AG04449 (cell line): ENCODE data around the gene NAGPA.

ENCODE experiments used
- CTCF ChIA-PET: fragments of 350-600 bp; formaldehyde crosslinking; extraction: SDS; loops from one replicate; lab custom pipeline; 2021; ENCODE audit warnings: antibody characterized with exemption; lab: Yijun Ruan, JAX
- POLR2A ChIA-PET: fragments of 400-600, 350-600 bp; formaldehyde crosslinking; extraction: SDS; loops from one replicate; lab custom pipeline; 2020; ENCODE audit warnings: antibody characterized with exemption, inconsistent platforms; lab: Yijun Ruan, JAX
- DNase-seq: peaks from one replicate; pipeline ENCODE4 v3.0.0-alpha.2; 2010; ENCODE audit warnings: low read depth, low spot score
- H3K4me3 ChIP-seq: 2 replicates; pipeline ENCODE4 v1.5.1; 2011; ENCODE audit warnings: low read depth, mild to moderate bottlenecking, control low read depth, low read length
- TF ChIP-seq, protein P1 (sequence below): IDR thresholded peaks from one replicate; pipeline ENCODE4 v1.5.1; 2011; ENCODE audit warnings: mild to moderate bottlenecking, moderate library complexity, low read length, control low read depth, inconsistent platforms; ENCODE audit not compliant: insufficient read depth; ENCODE audit errors: missing control alignments

The NAGPA gene

GRCh38 chr16:5011637-5012036 lies 22.1 kb downstream of the NAGPA start:
- no peak overlapping the region for H3K4me3 ChIP-seq
- ChIA-PET POLR2A (no interaction called here), CTCF (no interaction called here)
- DNase-seq: no peak
- TF ChIP-seq, protein P1, sequence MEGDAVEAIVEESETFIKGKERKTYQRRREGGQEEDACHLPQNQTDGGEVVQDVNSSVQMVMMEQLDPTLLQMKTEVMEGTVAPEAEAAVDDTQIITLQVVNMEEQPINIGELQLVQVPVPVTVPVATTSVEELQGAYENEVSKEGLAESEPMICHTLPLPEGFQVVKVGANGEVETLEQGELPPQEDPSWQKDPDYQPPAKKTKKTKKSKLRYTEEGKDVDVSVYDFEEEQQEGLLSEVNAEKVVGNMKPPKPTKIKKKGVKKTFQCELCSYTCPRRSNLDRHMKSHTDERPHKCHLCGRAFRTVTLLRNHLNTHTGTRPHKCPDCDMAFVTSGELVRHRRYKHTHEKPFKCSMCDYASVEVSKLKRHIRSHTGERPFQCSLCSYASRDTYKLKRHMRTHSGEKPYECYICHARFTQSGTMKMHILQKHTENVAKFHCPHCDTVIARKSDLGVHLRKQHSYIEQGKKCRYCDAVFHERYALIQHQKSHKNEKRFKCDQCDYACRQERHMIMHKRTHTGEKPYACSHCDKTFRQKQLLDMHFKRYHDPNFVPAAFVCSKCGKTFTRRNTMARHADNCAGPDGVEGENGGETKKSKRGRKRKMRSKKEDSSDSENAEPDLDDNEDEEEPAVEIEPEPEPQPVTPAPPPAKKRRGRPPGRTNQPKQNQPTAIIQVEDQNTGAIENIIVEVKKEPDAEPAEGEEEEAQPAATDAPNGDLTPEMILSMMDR: no peak

- ChIA-PET POLR2A (no interaction called here), CTCF (no interaction called here)
- TF ChIP-seq, protein P1: no peak
- no peak overlapping the region for H3K4me3 ChIP-seq
- no peak for DNase-seq
Observed at GRCh38 chr16:5010576-5011329, 23.0 kb downstream of the NAGPA start.

DNA sequence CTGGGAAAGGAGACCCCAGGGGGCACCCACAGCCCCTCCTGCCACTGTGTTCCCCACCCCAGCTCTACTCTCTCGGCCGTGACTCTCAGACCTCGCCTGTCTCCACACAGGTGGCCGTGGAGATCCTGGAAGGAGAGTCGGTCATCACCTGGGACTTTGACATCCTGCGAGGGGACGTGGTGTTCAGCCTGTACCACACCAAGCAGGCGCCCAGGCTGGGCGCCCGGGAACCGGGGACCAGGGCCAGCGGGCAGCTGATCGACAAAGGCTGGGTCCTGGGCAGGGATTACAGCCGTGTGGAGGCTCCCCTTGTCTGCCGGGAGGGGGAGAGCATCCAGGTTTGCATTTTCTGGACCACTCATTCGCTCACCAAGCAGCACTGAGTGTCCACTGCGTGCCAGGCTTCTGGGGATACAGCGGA lies 25.4 kb downstream of the NAGPA start:
- TF ChIP-seq, protein P1: no peak
- ChIA-PET CTCF (no interaction called here), POLR2A (no interaction called here)
- H3K4me3 ChIP-seq: no peak overlapping the region
- no peak for DNase-seq

GRCh38 chr16:5007256-5007655 lies 26.5 kb downstream of the NAGPA start:
- POLR2A ChIA-PET: no interaction called here
- DNase-seq: no peak
- H3K4me3 ChIP-seq: no peak overlapping the region
- CTCF ChIA-PET: no interaction called here
- TF ChIP-seq, protein P1: no peak

DNA sequence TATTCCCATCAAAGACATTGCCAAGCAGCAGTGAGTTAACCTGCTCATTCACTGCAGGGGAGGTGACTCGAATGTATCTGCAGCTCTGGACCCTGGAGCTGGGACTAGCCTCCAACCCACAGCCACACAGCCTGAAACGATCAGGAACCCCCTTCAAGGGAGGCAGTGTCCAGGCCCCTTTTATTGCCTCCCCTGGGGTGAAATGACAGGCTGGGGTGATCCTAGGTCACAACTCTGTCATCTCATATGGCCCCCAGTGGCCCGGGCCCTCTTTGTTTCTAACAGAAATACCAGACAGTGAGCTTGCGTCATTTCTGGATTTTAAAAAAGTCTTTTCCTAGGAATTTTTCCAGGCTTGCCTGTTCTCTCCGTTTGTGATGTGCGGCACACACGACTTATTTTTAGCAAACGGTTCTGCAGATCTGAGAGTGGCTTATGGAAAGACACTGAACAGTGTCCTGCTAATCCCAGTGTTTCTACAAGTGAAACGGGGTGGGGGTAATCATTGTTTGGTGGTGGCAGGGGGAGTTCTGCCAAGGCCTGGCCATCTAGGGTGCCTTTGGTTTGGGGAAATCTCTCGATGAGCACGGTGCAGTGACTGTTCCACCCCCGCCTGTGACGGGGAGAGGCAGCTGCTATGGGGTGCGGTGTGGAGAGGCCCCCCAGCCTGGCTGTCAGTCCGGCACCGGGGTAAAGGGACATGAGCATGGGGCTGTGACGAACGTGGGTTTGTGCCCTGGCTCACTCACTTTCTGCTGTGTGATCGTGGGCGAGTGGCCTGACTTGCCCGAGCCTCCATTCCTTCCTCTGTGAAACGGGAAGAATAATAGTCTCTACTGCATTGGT lies 27.2 kb downstream of the NAGPA start:
- TF ChIP-seq, protein P1: no peak
- no peak overlapping the region for H3K4me3 ChIP-seq
- DNase-seq: no peak
- POLR2A ChIA-PET: no interaction called here
- CTCF ChIA-PET: no interaction called here

DNA sequence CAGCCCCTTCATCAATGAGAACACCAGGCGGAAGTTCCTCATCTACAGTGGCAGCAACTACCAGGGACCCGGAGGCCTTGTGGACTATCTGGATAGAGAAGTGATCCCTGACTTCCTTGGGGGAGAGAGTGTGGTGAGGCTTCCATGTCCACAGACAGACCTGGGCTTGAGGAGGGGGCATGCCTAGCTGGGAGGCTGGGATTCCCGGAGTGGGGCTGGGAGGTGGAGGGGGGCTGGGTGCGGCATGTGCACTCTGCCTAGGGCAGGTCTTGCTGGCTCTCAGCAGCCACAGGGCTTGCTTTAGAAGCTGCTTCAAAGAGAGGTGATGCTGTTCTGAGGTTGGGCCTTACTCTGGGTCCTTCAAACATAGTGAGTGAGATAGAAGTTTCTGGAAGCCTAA lies 27.8 kb downstream of the NAGPA start:
- H3K4me3 ChIP-seq: no peak overlapping the region
- CTCF ChIA-PET: no interaction called here
- TF ChIP-seq, protein P1: no peak
- DNase-seq: no peak
- POLR2A ChIA-PET: no interaction called here
